GM12874 (cell line): ENCODE measurements around the gene RAD23B.

Source experiments
- CTCF ChIP-seq: IDR thresholded peaks from 2 replicates; pipeline ENCODE4 v1.5.1; 2011; ENCODE audit warnings: low read depth, mild to moderate bottlenecking, control low read depth, low read length, moderate library complexity; ENCODE audit not compliant: insufficient read depth

The RAD23B gene

DNA sequence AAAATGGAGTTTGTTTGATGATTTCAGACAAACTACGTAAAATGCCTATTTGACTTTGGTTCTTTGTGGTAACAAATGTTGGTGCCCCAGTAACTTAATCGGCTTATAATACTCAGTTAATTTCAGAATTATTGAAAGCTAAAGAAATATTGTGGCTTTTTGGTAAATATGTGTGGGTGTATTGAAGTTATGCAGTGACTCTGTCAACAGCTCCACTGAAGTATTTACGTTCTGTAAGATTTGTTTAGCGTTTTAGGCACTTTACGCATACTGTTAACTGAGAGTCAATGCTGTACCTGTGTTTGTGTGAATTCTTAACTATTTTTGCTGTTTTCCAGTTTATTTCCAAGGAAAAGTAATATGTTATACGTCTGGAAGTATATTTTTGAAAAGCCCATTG lies 2.2 kb downstream of the RAD23B start:
- no peak for TF ChIP-seq CTCF

DNA sequence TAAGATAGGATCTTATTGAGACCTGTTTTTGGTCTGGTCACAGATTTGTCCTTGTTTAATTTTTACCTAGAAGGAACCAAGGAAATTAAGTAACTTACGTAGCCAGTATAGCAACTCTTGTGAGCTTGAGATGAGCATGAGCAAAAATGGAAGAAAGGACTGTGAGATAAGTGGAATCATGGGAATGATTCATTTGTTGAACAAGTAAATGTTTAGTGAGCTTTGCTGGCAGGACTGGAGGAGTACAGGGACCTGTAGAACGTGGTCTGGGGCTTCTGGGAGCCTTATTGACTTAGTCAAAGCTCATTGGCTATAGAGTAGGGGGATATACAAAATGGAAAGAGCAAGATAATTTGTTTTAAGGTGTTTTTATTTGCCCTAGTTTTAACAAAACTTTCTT lies 3.0 kb downstream of the RAD23B start:
- TF ChIP-seq CTCF: no peak

- no peak for TF ChIP-seq CTCF
These were observed 5.6 kb downstream of the RAD23B start for GRCh38 chr9:107288701-107289100.

- TF ChIP-seq CTCF: no peak
These were observed 7.5 kb downstream of the RAD23B start for GRCh38 chr9:107290619-107291018.

DNA sequence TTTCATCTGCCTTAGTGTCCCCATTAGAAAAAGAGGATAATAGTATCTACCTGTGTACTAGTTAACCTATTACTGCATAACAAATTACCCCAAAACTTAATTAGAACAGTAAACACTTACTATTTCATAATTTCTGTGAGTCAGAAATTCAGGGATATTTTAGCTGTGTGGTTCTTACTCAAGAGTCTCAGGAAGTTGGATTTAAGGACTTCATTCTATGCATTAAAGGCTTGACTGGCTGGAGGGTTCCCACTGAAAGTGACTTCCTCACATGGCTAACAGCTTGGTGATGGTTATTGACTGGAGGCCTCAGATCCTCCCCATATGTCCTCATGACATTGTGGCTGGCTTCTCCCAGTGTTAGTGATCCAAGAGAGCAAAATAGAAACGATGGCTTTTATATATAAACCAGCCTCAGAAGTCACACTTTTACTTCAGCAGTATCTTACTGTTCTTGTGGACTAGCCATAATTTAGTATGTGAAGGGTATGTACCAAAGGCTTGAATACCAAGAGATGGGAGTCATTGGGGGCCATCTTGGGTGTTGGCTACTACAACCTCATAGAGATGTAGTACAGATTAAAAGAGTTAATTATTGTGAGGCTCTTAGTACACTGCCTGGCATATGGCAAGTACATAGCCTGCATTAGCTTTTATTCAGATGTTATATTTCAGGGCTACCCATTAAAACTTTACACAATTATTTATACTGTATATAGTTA lies 9.9 kb downstream of the RAD23B start:
- TF ChIP-seq CTCF: no peak

DNA sequence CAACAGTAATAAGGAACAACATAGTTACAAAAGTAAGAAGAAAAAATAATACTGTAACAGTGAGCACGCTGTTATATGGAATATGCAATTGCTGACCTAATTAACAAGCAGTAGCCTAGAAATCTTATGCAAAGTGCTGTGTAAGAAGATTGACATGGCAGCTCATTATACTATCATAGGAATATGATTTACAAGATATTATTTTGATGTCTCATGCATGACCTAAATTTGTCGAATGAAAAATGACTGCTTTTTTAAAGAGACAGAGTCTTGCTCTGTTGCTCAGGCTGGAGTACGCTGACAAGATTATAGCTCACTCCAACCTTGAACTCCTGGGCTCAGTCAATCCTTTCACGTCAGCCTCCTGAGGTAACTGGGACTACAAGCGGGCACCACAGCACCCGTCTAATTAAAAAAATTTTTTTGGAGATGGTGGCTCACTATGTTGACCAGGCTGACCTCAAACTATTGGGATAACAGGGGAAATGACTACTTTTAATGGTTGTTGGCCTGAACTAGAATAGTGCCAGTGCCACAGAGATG lies 10.5 kb downstream of the RAD23B start:
- TF ChIP-seq CTCF: no peak

GRCh38 chr9:107294756-107295155 lies 11.7 kb downstream of the RAD23B start:
- no peak for TF ChIP-seq CTCF
